ENCODE measurements around the gene MPI. TPM values are rescaled to one million over a fixed set of nuclear protein-coding genes. Genes with fewer than 3 reads are reported as not detected.

Gene MPI
- total RNA-seq, 1 experiment from 2014 or later = 57.5 TPM

DNA sequence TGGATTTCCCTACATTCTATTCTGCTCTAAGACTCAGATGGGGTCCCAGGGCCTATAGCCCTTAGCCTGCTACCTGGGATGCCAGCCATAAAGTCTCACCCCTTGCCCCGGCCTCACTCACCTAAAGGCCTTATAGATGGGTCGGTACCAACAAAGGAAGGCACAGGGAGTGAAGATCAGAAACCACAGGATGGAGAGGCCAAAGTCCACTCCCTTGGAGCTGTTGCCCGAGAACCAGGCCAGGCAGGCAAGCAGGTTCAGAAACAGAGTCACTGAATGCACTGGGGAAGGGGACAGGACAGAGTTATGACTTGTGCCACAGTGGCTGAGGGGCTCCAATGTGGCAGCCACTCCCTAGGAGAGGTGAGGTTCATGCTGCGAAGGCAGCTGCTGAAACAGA, 39.4 kb upstream of the MPI start:
- Histone ChIP-seq H2BK20ac (ENCODE audit: low read depth, low read length, poor library complexity, severe bottlenecking) (no peak overlapping the region), H2BK120ac (ENCODE audit: low read depth, low read length, poor library complexity, severe bottlenecking) (no peak overlapping the region), H3K9ac (ENCODE audit: extremely low read depth, insufficient read length, low read length) (no peak overlapping the region), H3K23me2 (ENCODE audit: insufficient read length, low read depth, low read length, poor library complexity, severe bottlenecking) (no peaks in the 10 kb centered on the region), H3K18ac (ENCODE audit: insufficient read length, low read depth, low read length) (no peak overlapping the region), H3K4me1 (ENCODE audit: insufficient read depth, low read length) (no peaks in the 10 kb centered on the region), H2BK5ac (ENCODE audit: insufficient read length, low read length) (no peak overlapping the region), H3K23ac (ENCODE audit: insufficient read length, low read depth, low read length) (no peak overlapping the region), H2BK12ac (ENCODE audit: insufficient read length, low read depth, low read length) (no peak overlapping the region), H2BK15ac (ENCODE audit: low read depth, low read length) (no peak overlapping the region), H4K8ac (replicated peaks; ENCODE audit: insufficient read length, low read depth, low read length) (no peak overlapping the region), H4K91ac (ENCODE audit: insufficient read length, low read depth, low read length) (no peak overlapping the region), H3K79me1 (ENCODE audit: insufficient read depth, low read depth, low read length, poor library complexity, severe bottlenecking) (no peaks in the 10 kb centered on the region), H4K5ac (ENCODE audit: insufficient read length, low read depth, low read length) (no peak overlapping the region), H3K56ac (ENCODE audit: insufficient read length, low read depth, low read length) (no peak overlapping the region), H3K79me2 (ENCODE audit: insufficient read depth, low read length) (no peaks in the 10 kb centered on the region), H3K27ac (ENCODE audit: insufficient read length, low read depth, low read length) (no peak overlapping the region), H3K14ac (ENCODE audit: insufficient read depth, low read length) (no peak overlapping the region), H3K9me3 (ENCODE audit: control insufficient read depth, low read depth, low read length) (no peaks in the 10 kb centered on the region), H4K20me1 (ENCODE audit: control insufficient read depth, insufficient read depth, insufficient read length) (no peaks in the 10 kb centered on the region), H2AK5ac (ENCODE audit: insufficient read length, low read length) (no peak overlapping the region), H3T11ph (ENCODE audit: low read length) (no peak overlapping the region), H3K27me3 (ENCODE audit: insufficient read depth, low read length) (no peaks in the 10 kb centered on the region), H3K4ac (ENCODE audit: low read depth, low read length) (no peak overlapping the region), H2AFZ (ENCODE audit: low read length) (no peak overlapping the region), H3K4me2 (ENCODE audit: insufficient read depth, insufficient read length, low read length) (no peak overlapping the region)
- H3K27me3 Mint-ChIP-seq (ENCODE audit: low read depth) = no peaks in the 10 kb centered on the region
- no peak overlapping the region for H3K27ac Mint-ChIP-seq
- WGBS (ENCODE audit: extremely low coverage, insufficient read length, low lambda C conversion rate) = no CpG with 5 or more reads among the region's 4 CpGs
- H3K9me3 Mint-ChIP-seq = no peaks in the 10 kb centered on the region
- H3K36me3 Mint-ChIP-seq (ENCODE audit: insufficient read depth in 1 of 3, low read depth in 3 of 3) = peaks cover 13 to 61% (median 46%) of the 10 kb centered on the region in 3 experiments
- no peak overlapping the region for H3K4me3 Mint-ChIP-seq
- H3K4me1 Mint-ChIP-seq = no peaks in the 10 kb centered on the region
- no peak for DNase-seq
- TF ChIP-seq CTCF (conservative IDR thresholded peaks at IDR 0.05) = no peak
